Body of pancreas (tissue), 4 donors: ENCODE results near the gene NID2. TPM values are rescaled to one million over a fixed set of nuclear protein-coding genes. Genes with fewer than 3 reads are reported as not detected.
A peak's percentile ranks its signal among the peaks of the same experiment; 100 is the strongest.

Experiments used
- ATAC-seq: fragments of 150-250 bp; one replicate; pipeline ENCODE4 v1.9.1; 2016
- DNase-seq, 4 donors: peaks; one replicate each; pipeline ENCODE4 v3.0.0-alpha.2; 2019
- H3K27ac ChIP-seq, 4 donors: fragments of 200-600 bp; sonication (generic); 1 replicate in 3 of 4; 2 replicates in 1 of 4; pipeline versions ENCODE4 v1.5.1 to v1.6.1; 2016 to 2019; ENCODE audit warnings: mild to moderate bottlenecking in 1 of 4, mixed read lengths in 1 of 4, moderate library complexity in 1 of 4
- H3K27me3 ChIP-seq, 2 donors: fragments of 200-600 bp; sonication (generic); one replicate each; pipeline ENCODE4 v1.6.0; 2016; ENCODE audit warnings: mild to moderate bottlenecking in 1 of 2
- H3K36me3 ChIP-seq, 2 donors: fragments of 200-600 bp; sonication (generic); replicated peaks in 1 of 2; 2 replicates each; pipeline ENCODE4 v1.5.1; 2016; ENCODE audit warnings: low read depth in 2 of 2; ENCODE audit not compliant: insufficient read depth in 1 of 2
- H3K4me1 ChIP-seq: fragments of 200-600 bp; sonication (generic); one replicate; pipeline ENCODE4 v1.6.0; 2016
- H3K4me3 ChIP-seq, 2 donors: fragments of 200-600 bp; sonication (generic); 1 replicate in 1 of 2; 2 replicates in 1 of 2; pipeline ENCODE4 v1.5.1; 2016 to 2019
- H3K9me3 ChIP-seq, 3 donors: fragments of 200-600 bp; sonication (generic); 1 replicate in 2 of 3; 2 replicates in 1 of 3; pipeline ENCODE4 v1.5.1; 2016
- POLR2A ChIP-seq, 3 donors: fragments of 450-650 bp; IDR thresholded peaks; one replicate each; pipeline ENCODE4 v1.6.1; 2016; ENCODE audit warnings: antibody characterized with exemption in 3 of 3, mild to moderate bottlenecking in 2 of 3
- WGBS, 2 donors: methylation state at CpG; one replicate each; pipeline ENCODE4 v1.1.5; 2017; 5-methylcytosine and 5-hydroxymethylcytosine counted together
- intact Hi-C: fragments of 100-400 bp; cut with DNase I; formaldehyde crosslinking; loops from one replicate; pipeline ENCODE4 v1.15.1; 2023
- total RNA-seq, 2 donors: library from RNA; depleted of rRNA; stranded (reverse); fragments of >200 nt; gene quantifications; one replicate each; pipeline ENCODE4 v1.1.0, GENCODE V29; 2016
- TF ChIP-seq, protein P1 (sequence below), 7 experiments: fragments of 450-650 bp in 4 of 7; fragments of 200-600 bp in 3 of 7; sonication (generic) in 3 of 7; IDR thresholded peaks; one replicate each; pipeline ENCODE4 v1.5.1; 2016 to 2019; ENCODE audit warnings: antibody characterized with exemption in 7 of 7

Gene NID2
- total RNA-seq, 2 donors from 2014 or later, result 34.6 to 37.6 TPM

DNA sequence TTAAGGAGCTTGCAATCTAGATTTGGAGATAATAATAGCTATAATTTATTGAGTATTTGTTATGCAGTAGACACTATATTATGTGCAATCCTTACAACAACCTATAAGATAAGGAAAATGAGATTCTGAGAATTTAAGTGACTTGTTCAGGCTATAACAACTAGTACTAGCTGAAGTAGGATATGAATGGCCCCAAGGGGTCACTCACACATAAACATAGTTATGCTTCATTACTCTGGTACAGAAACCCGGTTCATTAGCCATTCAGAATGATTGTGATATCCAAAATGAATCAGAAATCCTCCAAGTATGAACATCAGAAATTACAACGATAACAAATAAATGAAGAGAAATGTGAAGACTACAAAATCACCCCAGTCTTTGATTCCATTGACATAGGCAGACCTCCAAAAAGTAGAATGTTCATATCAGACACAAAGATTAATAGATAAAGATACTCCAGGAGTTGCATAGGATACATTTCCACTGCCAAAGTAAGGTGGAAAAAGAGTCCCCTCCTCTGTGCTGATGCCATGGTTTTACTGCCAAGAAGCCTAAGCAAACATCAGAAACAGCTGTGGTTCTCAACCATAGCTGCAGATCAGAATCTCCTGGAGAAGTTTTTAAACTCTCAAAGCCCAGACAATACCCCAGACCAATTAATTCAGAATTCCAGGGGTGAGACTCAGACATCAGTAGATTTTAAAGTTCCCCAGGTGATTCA lies 8.6 kb upstream of the NID2 start:
- DNase-seq (no peak), ATAC-seq (no peak)
- Histone ChIP-seq H3K36me3 (no peaks in the 10 kb centered on the region), H3K4me1 (no peaks in the 10 kb centered on the region), H3K27me3 (no peaks in the 10 kb centered on the region), H3K4me3 (no peak overlapping the region), H3K27ac (no peak overlapping the region), H3K9me3 (no peaks in the 10 kb centered on the region)
- WGBS, 2 donors, result 57 to 87% methylated on average over 2 of the region's 2 CpGs
- intact Hi-C loops, result no loop called here
- TF ChIP-seq POLR2A (IDR thresholded peaks at IDR 0.05), result no peak
- TF ChIP-seq, protein P1, sequence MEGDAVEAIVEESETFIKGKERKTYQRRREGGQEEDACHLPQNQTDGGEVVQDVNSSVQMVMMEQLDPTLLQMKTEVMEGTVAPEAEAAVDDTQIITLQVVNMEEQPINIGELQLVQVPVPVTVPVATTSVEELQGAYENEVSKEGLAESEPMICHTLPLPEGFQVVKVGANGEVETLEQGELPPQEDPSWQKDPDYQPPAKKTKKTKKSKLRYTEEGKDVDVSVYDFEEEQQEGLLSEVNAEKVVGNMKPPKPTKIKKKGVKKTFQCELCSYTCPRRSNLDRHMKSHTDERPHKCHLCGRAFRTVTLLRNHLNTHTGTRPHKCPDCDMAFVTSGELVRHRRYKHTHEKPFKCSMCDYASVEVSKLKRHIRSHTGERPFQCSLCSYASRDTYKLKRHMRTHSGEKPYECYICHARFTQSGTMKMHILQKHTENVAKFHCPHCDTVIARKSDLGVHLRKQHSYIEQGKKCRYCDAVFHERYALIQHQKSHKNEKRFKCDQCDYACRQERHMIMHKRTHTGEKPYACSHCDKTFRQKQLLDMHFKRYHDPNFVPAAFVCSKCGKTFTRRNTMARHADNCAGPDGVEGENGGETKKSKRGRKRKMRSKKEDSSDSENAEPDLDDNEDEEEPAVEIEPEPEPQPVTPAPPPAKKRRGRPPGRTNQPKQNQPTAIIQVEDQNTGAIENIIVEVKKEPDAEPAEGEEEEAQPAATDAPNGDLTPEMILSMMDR (IDR thresholded peaks at IDR 0.05), result no peak

DNA sequence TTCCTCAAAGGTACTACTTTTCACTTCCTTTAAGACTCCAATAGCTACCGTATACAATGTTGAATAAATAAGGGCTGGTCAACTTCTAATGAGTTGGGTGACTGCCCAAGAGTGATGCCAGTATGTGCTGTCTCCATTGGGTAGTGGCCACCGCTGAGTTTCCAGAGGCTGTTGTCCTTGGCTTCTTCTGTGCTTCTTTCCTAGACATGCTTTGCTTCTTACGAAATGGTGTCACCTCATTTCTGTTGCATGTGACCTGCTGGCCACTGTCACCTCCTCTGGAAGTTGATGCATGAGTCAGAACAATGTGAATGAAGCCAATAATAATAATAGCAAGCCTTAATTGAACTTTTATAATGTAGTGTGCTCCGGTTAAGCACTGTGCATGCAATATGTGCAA lies 7.5 kb upstream of the NID2 start:
- WGBS, 2 donors, result 70 to 76% methylated on average over 4 of the region's 4 CpGs
- no peak for TF ChIP-seq POLR2A (IDR thresholded peaks at IDR 0.05)
- TF ChIP-seq, protein P1 (IDR thresholded peaks at IDR 0.05), result no peak
- intact Hi-C loops, result no loop called here
- Histone ChIP-seq H3K4me3 (no peak overlapping the region), H3K27me3 (no peaks in the 10 kb centered on the region), H3K36me3 (no peaks in the 10 kb centered on the region), H3K4me1 (no peaks in the 10 kb centered on the region), H3K9me3 (no peaks in the 10 kb centered on the region), H3K27ac (no peak overlapping the region)
- ATAC-seq, result no peak
- peak in 1 of 4 donors; percentile 56 for DNase-seq

DNA sequence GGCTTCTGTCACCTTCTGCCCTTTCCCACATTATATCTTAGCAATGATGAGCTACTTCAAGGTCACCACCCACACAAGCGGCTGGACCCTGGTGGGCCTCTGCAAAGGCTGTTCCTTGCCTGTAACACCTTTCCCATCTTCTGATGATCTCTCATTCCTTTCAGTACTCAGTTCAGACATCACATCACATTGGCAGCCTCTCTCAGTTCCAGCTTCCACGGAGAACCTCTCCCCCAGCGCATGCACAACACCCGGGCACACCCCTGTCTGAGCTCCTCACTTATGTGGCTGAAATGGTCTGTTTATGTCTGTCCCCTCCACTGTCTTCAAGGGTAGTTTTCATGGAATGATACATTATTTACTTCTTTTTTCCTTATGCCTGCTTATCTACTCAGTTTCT lies 6.5 kb upstream of the NID2 start:
- H3K36me3 ChIP-seq, result no peaks in the 10 kb centered on the region
- H3K27me3 ChIP-seq, result no peaks in the 10 kb centered on the region
- no peaks in the 10 kb centered on the region for H3K9me3 ChIP-seq
- no peak for DNase-seq
- H3K27ac ChIP-seq, result no peak overlapping the region
- ATAC-seq, result no peak
- TF ChIP-seq, protein P1 (IDR thresholded peaks at IDR 0.05), result no peak
- no peak for TF ChIP-seq POLR2A (IDR thresholded peaks at IDR 0.05)
- WGBS, 2 donors, result 74 to 83% methylated on average over 4 of the region's 4 CpGs
- intact Hi-C loops, result no loop called here
- H3K4me3 ChIP-seq, result no peak overlapping the region
- no peaks in the 10 kb centered on the region for H3K4me1 ChIP-seq

DNA sequence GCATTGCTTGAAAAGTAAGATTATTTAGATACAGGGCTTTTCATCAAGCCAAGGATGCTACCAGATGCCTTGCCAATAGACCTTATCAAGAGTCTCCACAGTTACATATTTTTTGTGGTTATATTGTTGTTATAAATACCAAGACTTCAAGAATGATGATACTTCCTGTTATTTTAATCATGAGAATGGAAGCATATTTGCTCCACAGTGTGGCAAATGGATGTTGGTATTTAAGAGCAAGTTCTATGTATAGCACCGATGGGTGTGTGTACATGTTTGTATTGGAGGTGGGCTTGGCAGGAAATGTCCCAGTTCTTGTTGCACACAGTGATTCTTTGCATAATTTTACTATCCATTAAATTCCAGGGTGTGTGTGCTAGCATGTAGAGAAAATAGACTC lies 4.4 kb upstream of the NID2 start:
- no peak overlapping the region for H3K4me3 ChIP-seq
- DNase-seq, result no peak
- intact Hi-C loops, result no loop called here
- TF ChIP-seq POLR2A (IDR thresholded peaks at IDR 0.05), result no peak
- TF ChIP-seq, protein P1 (IDR thresholded peaks at IDR 0.05), result no peak
- WGBS, 2 donors, result 75% methylated on average over 1 of the region's 1 CpG
- ATAC-seq, result no peak
- peaks cover 17% of the 10 kb centered on the region for H3K4me1 ChIP-seq
- H3K9me3 ChIP-seq, result no peaks in the 10 kb centered on the region
- no peaks in the 10 kb centered on the region for H3K27me3 ChIP-seq
- no peaks in the 10 kb centered on the region for H3K36me3 ChIP-seq
- no peak overlapping the region for H3K27ac ChIP-seq

DNA sequence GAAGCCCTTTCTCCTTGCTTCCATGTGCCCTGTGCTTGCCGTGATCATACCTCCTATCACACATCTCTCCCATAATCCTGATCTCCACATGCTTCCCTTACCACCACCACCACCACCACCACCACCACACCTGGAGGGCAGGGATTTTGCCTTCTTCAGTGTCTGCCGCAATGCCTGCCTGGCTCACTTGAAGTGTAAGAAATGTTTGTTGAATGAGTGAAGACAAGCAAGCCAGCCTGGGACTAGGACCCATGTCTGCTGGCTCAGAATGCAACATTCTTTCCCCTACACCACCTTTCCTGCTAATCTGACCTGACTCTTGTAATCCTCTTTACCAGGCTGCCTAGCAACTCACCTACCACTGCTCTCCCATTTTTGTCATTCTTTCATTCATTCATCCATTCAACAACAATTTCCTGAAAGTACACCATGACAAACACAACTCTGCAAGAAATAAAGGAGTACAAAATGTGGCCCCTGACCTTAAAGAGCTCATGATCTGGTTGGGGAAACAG lies 3.5 kb upstream of the NID2 start:
- WGBS, 2 donors, result 81 to 87% methylated on average over 2 of the region's 2 CpGs
- no peak for TF ChIP-seq POLR2A (IDR thresholded peaks at IDR 0.05)
- TF ChIP-seq, protein P1 (IDR thresholded peaks at IDR 0.05), result no peak
- intact Hi-C loops, result no loop called here
- DNase-seq (no peak), ATAC-seq (no peak)
- no peaks in the 10 kb centered on the region for H3K9me3 ChIP-seq
- H3K4me1 ChIP-seq, result peaks cover 26% of the 10 kb centered on the region
- no peaks in the 10 kb centered on the region for H3K36me3 ChIP-seq
- no peak overlapping the region for H3K27ac ChIP-seq
- H3K4me3 ChIP-seq, result no peak overlapping the region
- peaks cover 0 to 5% of the 10 kb centered on the region in 2 donors for H3K27me3 ChIP-seq
